SK-N-SH (cell line): ENCODE measurements around the gene MAPRE2. TPM values are rescaled to one million over a fixed set of nuclear protein-coding genes. Genes with fewer than 3 reads are reported as not detected.

Source experiments
- CTCF ChIA-PET: fragments of 300-600, 350-600 bp; formaldehyde crosslinking; extraction: SDS; loops from one replicate; lab custom pipeline; 2021; lab: Yijun Ruan, JAX
- POLR2A ChIA-PET: fragments of 350-600 bp; sonication (Branson Sonifier 250); formaldehyde crosslinking; extraction: SDS; loops from one replicate; lab custom pipeline; 2020; ENCODE audit warnings: antibody characterized with exemption, inconsistent platforms; lab: Yijun Ruan, JAX
- DNase-seq: peaks from one replicate; pipeline ENCODE4 v3.0.0; 2012
- H2AFZ ChIP-seq: fragments of 200-600 bp; sonication (generic); 2 replicates; pipeline ENCODE4 v1.8.1; 2016; ENCODE audit warnings: antibody characterized with exemption, mild to moderate bottlenecking, low read depth
- H3F3A ChIP-seq: fragments of 200-600 bp; sonication (generic); replicated peaks from 2 replicates; pipeline ENCODE3; 2016; ENCODE audit warnings: antibody characterized with exemption, mild to moderate bottlenecking; ENCODE audit not compliant: insufficient read depth
- H3K27ac ChIP-seq, 2 experiments: fragments of 200-500 bp in 1 of 2; fragments of 200-600 bp in 1 of 2; sonication (Bioruptor generic) in 1 of 2; sonication (generic), shearing (Covaris generic) in 1 of 2; 2 replicates each; pipeline versions ENCODE4 v1.5.1 to v1.6.1; 2014 to 2016; ENCODE audit warnings: low read depth in 2 of 2, inconsistent platforms in 1 of 2, low read length in 1 of 2, mild to moderate bottlenecking in 1 of 2, mixed read lengths in 1 of 2
- H3K27me3 ChIP-seq: fragments of 200-600 bp; sonication (generic), shearing (Covaris generic); 2 replicates; pipeline ENCODE4 v1.6.1; 2016; ENCODE audit warnings: mixed run types; ENCODE audit not compliant: insufficient read depth
- H3K36me3 ChIP-seq, 2 experiments: fragments of 200-500 bp in 1 of 2; fragments of 200-600 bp in 1 of 2; sonication (Bioruptor generic) in 1 of 2; sonication (generic) in 1 of 2; replicated peaks in 1 of 2; 2 replicates each; pipeline versions ENCODE3 to v1.5.1; 2014 to 2016; ENCODE audit warnings: low read length in 1 of 2, mild to moderate bottlenecking in 1 of 2; ENCODE audit not compliant: insufficient read depth in 2 of 2, control insufficient read depth in 1 of 2
- H3K4me1 ChIP-seq, 2 experiments: fragments of 200-500 bp in 1 of 2; fragments of 200-600 bp in 1 of 2; sonication (Bioruptor generic) in 1 of 2; sonication (generic), shearing (Covaris generic) in 1 of 2; 2 replicates each; pipeline versions ENCODE4 v1.5.1 to v1.6.1; 2014 to 2016; ENCODE audit warnings: low read depth in 1 of 2, low read length in 1 of 2, mixed run types in 1 of 2; ENCODE audit not compliant: insufficient read depth in 2 of 2, control insufficient read depth in 1 of 2
- H3K4me2 ChIP-seq: fragments of 200-600 bp; sonication (generic), shearing (Covaris generic); 2 replicates; pipeline ENCODE4 v1.6.1; 2017; ENCODE audit warnings: mixed run types
- H3K4me3 ChIP-seq, 2 experiments: fragments of 200-500 bp in 1 of 2; fragments of 200-600 bp in 1 of 2; sonication (Bioruptor generic) in 1 of 2; sonication (generic), shearing (Covaris generic) in 1 of 2; 2 replicates each; pipeline versions ENCODE4 v1.5.1 to v1.8.1; 2014 to 2016; ENCODE audit warnings: low read depth in 2 of 2, inconsistent platforms in 1 of 2, low read length in 1 of 2, mild to moderate bottlenecking in 1 of 2, mixed read lengths in 1 of 2, moderate library complexity in 1 of 2
- H3K79me2 ChIP-seq: fragments of 200-600 bp; sonication (generic); 2 replicates; pipeline ENCODE4 v1.8.1; 2017; ENCODE audit warnings: mild to moderate bottlenecking; ENCODE audit not compliant: insufficient read depth
- H3K9ac ChIP-seq: fragments of 200-600 bp; sonication (generic); 2 replicates; pipeline ENCODE4 v1.6.1; 2017; ENCODE audit warnings: mixed run types
- H3K9me2 ChIP-seq: fragments of 200-600 bp; sonication (generic); 2 replicates; pipeline ENCODE4 v1.6.1; 2017; ENCODE audit warnings: mixed run types
- H3K9me3 ChIP-seq: fragments of 200-600 bp; sonication (generic); 2 replicates; pipeline ENCODE4 v1.6.1; 2017; ENCODE audit warnings: mixed run types, mild to moderate bottlenecking, moderate library complexity
- H4K20me1 ChIP-seq: fragments of 200-600 bp; sonication (generic); 2 replicates; pipeline ENCODE4 v1.6.1; 2017; ENCODE audit warnings: mild to moderate bottlenecking, mixed run types; ENCODE audit not compliant: insufficient read depth
- CHD2 ChIP-seq: fragments of 150-350 bp; IDR thresholded peaks from 2 replicates; pipeline ENCODE4 v1.6.1; 2018; ENCODE audit warnings: low read length; ENCODE audit not compliant: partially characterized antibody
- ELF1 ChIP-seq: IDR thresholded peaks from 2 replicates; pipeline ENCODE4 v1.4.0; 2012
- EP300 ChIP-seq, 2 experiments: IDR thresholded peaks; 2 replicates each; pipeline versions ENCODE4 v1.4.0 to v1.6.1; 2012; ENCODE audit warnings: borderline replicate concordance in 1 of 2, low read depth in 1 of 2, low read length in 1 of 2
- EZH2phosphoT487 ChIP-seq: fragments of 200-600 bp; sonication (generic); IDR thresholded peaks from 2 replicates; pipeline ENCODE4 v1.6.1; 2017; ENCODE audit warnings: low read depth, mixed run types, mild to moderate bottlenecking, antibody characterized with exemption, moderate library complexity, borderline replicate concordance
- FOSL2 ChIP-seq: IDR thresholded peaks from 2 replicates; pipeline ENCODE4 v1.4.0; 2012; ENCODE audit warnings: low read depth, mild to moderate bottlenecking, moderate library complexity, borderline replicate concordance
- GATA2 ChIP-seq: sonication (generic); formaldehyde crosslinking; IDR thresholded peaks from 2 replicates; pipeline ENCODE4 v1.5.0; 2020; ENCODE audit warnings: mild to moderate bottlenecking, missing genetic modification reagents
- MXI1 ChIP-seq: IDR thresholded peaks from 2 replicates; pipeline ENCODE4 v1.6.1; 2012; ENCODE audit warnings: mild to moderate bottlenecking, low read depth, low read length, improper control_type of control experiment
- NRF1 ChIP-seq: IDR thresholded peaks from 2 replicates; pipeline ENCODE4 v1.6.1; 2012; ENCODE audit warnings: low read depth, mild to moderate bottlenecking, low read length
- PBX3 ChIP-seq: IDR thresholded peaks from 2 replicates; pipeline ENCODE4; 2012
- RFX5 ChIP-seq: IDR thresholded peaks from 2 replicates; pipeline ENCODE4 v1.6.1; 2012; ENCODE audit warnings: mild to moderate bottlenecking, improper control_type of control experiment, low read length
- TAF1 ChIP-seq: IDR thresholded peaks from 2 replicates; pipeline ENCODE4 v1.6.1; 2012; ENCODE audit warnings: low read depth, mild to moderate bottlenecking, low read length, moderate library complexity, borderline replicate concordance
- TCF12 ChIP-seq: IDR thresholded peaks from 2 replicates; pipeline ENCODE4 v1.4.0; 2012
- YY1 ChIP-seq: IDR thresholded peaks from 2 replicates; pipeline ENCODE4 v1.4.0; 2012; ENCODE audit warnings: low read depth, mild to moderate bottlenecking
- WGBS: methylation state at CpG from one replicate; pipeline ENCODE4 v1.1.6; 2017; ENCODE audit warnings: low lambda C conversion rate; 5-methylcytosine and 5-hydroxymethylcytosine counted together
- polyA plus RNA-seq, 3 experiments: library from polyadenylated mRNA; depleted of rRNA; stranded (reverse); fragments of >200 nt; gene quantifications; 2 replicates each; pipeline ENCODE4 v1.2.3, GENCODE V29; 2012
- TF ChIP-seq, protein P1 (sequence below): fragments of 150-350 bp; IDR thresholded peaks from 2 replicates; pipeline ENCODE4 v1.6.1; 2017; ENCODE audit warnings: antibody characterized with exemption, low read length, low read depth, borderline replicate concordance
- TF ChIP-seq, protein P2 (sequence below): fragments of 200-600 bp; sonication (generic); IDR thresholded peaks from 2 replicates; pipeline ENCODE4 v1.6.1; 2017; ENCODE audit warnings: antibody characterized with exemption, mild to moderate bottlenecking, moderate library complexity
- TF ChIP-seq, protein P3 (sequence below): IDR thresholded peaks from 2 replicates; pipeline ENCODE4 v1.6.1; 2012; ENCODE audit warnings: mild to moderate bottlenecking, low read depth, low read length, moderate library complexity
- TF ChIP-seq, protein P4 (sequence below): IDR thresholded peaks from 2 replicates; pipeline ENCODE4 v1.4.0; 2012; ENCODE audit warnings: low read depth

The MAPRE2 gene
- polyA plus RNA-seq, 1 of the 3 experiments (the other 2 are of a cell fraction), result 11.5 TPM

GRCh38 chr18:35089382-35089781 lies 48.2 kb downstream of the MAPRE2 start:
- Histone ChIP-seq H3K27ac (peak overlapping the region; percentile 11 to 43; a peak in 2 of 4 replicates), H3K9ac (no peak overlapping the region), H3K4me3 (no peak overlapping the region), H2AFZ (no peak overlapping the region), H3K9me3 (no peaks in the 10 kb centered on the region), H3K79me2 (no peaks in the 10 kb centered on the region), H3F3A (peaks cover 17% of the 10 kb centered on the region), H4K20me1 (no peaks in the 10 kb centered on the region), H3K4me2 (0 out of 2 replicates have a peak overlapping the region, but pooled peaks have one; percentile 13), H3K36me3 (no peaks in the 10 kb centered on the region), H3K4me1 (peaks cover 15 to 20% of the 10 kb centered on the region in 2 experiments; a peak in 3 of 4 replicates), H3K9me2 (no peaks in the 10 kb centered on the region), H3K27me3 (no peaks in the 10 kb centered on the region)
- no peak for DNase-seq
- no peak for TF ChIP-seq MXI1
- TF ChIP-seq EZH2phosphoT487, result no peak
- peak; percentile 22; the same call in 1 of the 2 replicates for TF ChIP-seq TCF12
- TF ChIP-seq ELF1, result no peak
- TF ChIP-seq GATA2 (CRISPR knock-in tag), result no peak
- peak; percentile 79 for TF ChIP-seq PBX3
- no peak for TF ChIP-seq CHD2
- no peak for TF ChIP-seq YY1
- peak; percentile 7; the same call in 1 of the 2 replicates for TF ChIP-seq FOSL2
- TF ChIP-seq NRF1, result no peak
- CTCF ChIA-PET, result interaction anchor here (0.9 to 1.7 kb wide), 4 partner anchors 15 to 297 kb away, joined by 3 read pairs; no protein-coding TSS in a partner anchor
- POLR2A ChIA-PET, result no interaction called here
- 35% methylated on average over 1 of the region's 1 CpG for WGBS

DNA sequence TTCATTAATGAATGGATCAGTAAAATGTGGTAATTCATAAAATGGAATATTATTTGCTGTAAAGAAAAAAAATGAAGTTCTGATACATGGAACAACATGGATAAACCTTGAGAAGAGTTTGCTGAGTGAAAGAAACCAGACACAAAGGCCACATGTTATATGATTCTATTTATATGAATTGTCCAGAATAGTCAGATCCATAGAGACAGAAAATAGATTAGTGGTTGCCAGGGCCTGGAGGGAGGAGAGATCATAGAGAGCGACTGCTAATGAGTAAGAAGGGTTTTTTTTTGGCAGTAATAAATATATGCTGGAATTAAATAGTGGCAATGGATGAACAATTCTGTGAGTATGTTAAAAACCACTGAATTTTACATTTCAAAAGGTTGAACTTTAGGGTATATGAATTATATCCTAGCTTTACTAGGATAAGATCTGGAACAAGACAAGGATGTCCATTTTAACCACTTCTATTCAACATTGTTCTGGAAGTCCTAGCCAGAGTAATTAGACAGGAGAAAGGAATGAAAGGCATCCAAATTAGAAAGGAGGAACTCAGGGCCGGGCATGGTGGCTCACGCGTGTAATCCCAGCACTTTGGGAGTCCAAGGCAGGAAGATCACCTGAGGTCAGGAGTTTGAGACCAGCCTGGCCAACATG lies 48.8 kb downstream of the MAPRE2 start:
- Histone ChIP-seq H3K9me2 (no peaks in the 10 kb centered on the region), H3K4me2 (no peak overlapping the region), H3K36me3 (no peaks in the 10 kb centered on the region), H3F3A (peaks cover 17% of the 10 kb centered on the region), H3K9ac (no peak overlapping the region), H3K79me2 (no peaks in the 10 kb centered on the region), H3K4me1 (peaks cover 9 to 14% of the 10 kb centered on the region in 2 experiments; a peak in 3 of 4 replicates), H3K4me3 (no peak overlapping the region), H3K9me3 (no peaks in the 10 kb centered on the region), H2AFZ (no peak overlapping the region), H3K27me3 (no peaks in the 10 kb centered on the region), H3K27ac (peak overlapping the region; percentile 14 to 43; a peak in 3 of 4 replicates), H4K20me1 (no peaks in the 10 kb centered on the region)
- ChIA-PET POLR2A (no interaction called here), CTCF (no interaction called here)
- no peak for DNase-seq
- WGBS, result 75% methylated on average over 4 of the region's 4 CpGs
- TF ChIP-seq, protein P1, sequence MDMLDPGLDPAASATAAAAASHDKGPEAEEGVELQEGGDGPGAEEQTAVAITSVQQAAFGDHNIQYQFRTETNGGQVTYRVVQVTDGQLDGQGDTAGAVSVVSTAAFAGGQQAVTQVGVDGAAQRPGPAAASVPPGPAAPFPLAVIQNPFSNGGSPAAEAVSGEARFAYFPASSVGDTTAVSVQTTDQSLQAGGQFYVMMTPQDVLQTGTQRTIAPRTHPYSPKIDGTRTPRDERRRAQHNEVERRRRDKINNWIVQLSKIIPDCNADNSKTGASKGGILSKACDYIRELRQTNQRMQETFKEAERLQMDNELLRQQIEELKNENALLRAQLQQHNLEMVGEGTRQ, result no peak
- TF ChIP-seq EZH2phosphoT487, result no peak
- TF ChIP-seq, protein P2, sequence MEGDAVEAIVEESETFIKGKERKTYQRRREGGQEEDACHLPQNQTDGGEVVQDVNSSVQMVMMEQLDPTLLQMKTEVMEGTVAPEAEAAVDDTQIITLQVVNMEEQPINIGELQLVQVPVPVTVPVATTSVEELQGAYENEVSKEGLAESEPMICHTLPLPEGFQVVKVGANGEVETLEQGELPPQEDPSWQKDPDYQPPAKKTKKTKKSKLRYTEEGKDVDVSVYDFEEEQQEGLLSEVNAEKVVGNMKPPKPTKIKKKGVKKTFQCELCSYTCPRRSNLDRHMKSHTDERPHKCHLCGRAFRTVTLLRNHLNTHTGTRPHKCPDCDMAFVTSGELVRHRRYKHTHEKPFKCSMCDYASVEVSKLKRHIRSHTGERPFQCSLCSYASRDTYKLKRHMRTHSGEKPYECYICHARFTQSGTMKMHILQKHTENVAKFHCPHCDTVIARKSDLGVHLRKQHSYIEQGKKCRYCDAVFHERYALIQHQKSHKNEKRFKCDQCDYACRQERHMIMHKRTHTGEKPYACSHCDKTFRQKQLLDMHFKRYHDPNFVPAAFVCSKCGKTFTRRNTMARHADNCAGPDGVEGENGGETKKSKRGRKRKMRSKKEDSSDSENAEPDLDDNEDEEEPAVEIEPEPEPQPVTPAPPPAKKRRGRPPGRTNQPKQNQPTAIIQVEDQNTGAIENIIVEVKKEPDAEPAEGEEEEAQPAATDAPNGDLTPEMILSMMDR, result no peak
- TF ChIP-seq RFX5, result no peak
- TF ChIP-seq, protein P3, sequence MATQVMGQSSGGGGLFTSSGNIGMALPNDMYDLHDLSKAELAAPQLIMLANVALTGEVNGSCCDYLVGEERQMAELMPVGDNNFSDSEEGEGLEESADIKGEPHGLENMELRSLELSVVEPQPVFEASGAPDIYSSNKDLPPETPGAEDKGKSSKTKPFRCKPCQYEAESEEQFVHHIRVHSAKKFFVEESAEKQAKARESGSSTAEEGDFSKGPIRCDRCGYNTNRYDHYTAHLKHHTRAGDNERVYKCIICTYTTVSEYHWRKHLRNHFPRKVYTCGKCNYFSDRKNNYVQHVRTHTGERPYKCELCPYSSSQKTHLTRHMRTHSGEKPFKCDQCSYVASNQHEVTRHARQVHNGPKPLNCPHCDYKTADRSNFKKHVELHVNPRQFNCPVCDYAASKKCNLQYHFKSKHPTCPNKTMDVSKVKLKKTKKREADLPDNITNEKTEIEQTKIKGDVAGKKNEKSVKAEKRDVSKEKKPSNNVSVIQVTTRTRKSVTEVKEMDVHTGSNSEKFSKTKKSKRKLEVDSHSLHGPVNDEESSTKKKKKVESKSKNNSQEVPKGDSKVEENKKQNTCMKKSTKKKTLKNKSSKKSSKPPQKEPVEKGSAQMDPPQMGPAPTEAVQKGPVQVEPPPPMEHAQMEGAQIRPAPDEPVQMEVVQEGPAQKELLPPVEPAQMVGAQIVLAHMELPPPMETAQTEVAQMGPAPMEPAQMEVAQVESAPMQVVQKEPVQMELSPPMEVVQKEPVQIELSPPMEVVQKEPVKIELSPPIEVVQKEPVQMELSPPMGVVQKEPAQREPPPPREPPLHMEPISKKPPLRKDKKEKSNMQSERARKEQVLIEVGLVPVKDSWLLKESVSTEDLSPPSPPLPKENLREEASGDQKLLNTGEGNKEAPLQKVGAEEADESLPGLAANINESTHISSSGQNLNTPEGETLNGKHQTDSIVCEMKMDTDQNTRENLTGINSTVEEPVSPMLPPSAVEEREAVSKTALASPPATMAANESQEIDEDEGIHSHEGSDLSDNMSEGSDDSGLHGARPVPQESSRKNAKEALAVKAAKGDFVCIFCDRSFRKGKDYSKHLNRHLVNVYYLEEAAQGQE, result no peak
- TF ChIP-seq, protein P4, sequence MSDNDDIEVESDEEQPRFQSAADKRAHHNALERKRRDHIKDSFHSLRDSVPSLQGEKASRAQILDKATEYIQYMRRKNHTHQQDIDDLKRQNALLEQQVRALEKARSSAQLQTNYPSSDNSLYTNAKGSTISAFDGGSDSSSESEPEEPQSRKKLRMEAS, result no peak
- 0 out of 2 replicates have a peak, but pooled peaks have one; percentile 11 for TF ChIP-seq TCF12
- TF ChIP-seq TAF1, result no peak
- TF ChIP-seq YY1, result no peak
- TF ChIP-seq EP300 (IDR thresholded peaks at IDR 0.05; ENCODE audit: borderline replicate concordance in 1 of 2, low read depth in 1 of 2, low read length in 1 of 2), result 0 out of 4 replicates have a peak, but pooled peaks of 1 of the 2 experiments have one; percentile 25
